GM19324 (cell line): Measurements from ENCODE around the gene SCAPER.
"Not testable (repeated sequence)": the region's sequence is repeated elsewhere in the genome, so short reads cannot be mapped to it uniquely, and the experiment has no call there.

ENCODE experiments used
- ATAC-seq: cut with Tn5 transposase; IDR thresholded peaks from one replicate; pipeline ENCODE4 v1.9.1; 2021; ENCODE audit warnings: mild to moderate bottlenecking, moderate library complexity; ENCODE audit not compliant: unreplicated experiment, low FRiP score

SCAPER gene

DNA sequence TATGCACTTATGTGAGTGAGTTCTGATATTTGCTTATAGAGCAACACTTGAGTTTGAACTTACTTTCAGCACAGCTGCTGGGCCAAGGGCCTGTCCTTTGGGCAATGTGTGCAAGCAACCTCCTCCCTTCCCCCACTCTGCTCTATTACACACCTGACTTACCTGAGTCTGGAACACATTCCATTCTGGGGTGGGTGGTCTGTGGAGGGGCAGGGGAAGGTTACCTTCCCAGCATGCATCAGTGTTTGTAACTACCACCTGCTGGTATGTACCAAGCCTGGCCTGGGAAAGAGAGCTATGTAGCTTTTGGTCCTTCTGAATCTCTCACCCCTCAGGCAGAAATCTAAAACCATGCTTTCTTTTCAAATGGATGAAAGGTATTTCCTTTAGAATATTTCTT is 465.6 kb downstream of the SCAPER start:
- ATAC-seq: no peak

DNA sequence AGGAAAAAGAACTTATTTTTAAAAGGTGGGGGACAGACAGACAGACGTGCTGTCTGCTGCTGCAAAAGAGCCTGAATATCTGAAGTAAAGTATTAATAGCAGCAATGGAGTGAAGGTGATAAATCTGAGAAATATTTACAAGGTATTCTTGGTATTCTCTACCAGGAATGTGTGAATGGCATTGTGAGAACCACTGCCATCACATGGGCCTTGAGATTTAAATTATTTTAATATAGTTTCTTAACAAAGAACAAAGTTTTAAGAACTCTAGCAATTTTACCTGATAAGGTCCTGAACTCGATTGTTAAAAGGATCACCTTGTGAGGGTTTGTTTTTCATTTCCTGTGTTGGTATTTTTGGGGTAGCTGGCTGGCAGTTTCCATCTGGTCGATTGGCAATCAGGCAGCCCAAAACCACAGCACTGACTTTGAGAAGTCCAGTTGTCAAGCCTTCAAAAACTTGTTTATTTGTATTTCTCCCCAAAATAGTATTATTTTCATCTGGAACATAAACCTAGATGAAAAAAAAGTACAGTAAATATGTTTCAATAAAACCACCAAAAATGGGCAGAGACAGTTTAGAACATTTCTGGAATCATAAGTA is 471.2 kb downstream of the SCAPER start:
- ATAC-seq: no peak

- not testable (repeated sequence) for ATAC-seq
Observed at GRCh38 chr15:76433036-76433435, 472.1 kb downstream of the SCAPER start.

DNA sequence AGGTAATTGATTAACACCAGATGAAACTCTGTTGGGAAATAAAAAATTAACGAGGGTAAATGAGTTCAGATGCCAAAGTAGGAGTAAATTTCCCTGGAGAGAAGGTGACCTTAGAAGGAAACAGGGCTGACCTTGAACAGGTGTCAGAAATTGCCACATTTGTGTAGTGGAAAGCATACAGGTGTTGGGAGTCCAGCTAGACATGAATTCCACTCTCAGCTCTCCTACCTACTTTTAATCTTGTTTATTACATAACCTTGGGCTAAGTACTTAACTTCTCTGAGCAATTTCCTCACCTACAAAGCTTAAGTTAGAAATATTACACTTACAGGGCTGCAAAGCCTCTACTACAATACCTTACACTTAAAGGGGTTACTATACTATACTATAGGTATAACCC is 472.5 kb downstream of the SCAPER start:
- ATAC-seq: no peak

DNA sequence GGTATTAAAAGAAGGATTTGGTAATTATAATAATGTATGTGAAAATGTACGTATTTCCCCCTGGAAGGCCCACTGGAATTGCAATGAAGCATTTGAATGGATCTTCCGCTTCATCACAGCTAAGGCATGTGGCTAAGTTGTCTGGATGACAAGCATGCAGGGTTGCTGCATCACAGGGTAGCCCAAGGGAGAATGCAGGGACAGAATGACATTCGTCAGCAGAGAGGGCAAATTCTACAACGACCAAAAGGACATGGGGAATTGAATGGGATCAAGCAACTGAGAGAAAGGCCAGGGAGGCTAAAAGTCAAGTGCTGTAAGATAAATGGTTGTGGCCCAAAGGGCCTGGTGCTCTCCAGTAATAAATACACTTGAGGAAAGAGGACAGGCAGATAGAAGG is 473.2 kb downstream of the SCAPER start:
- no peak for ATAC-seq

- ATAC-seq: not testable (repeated sequence)
Observed at GRCh38 chr15:76430711-76431110, 474.4 kb downstream of the SCAPER start.

DNA sequence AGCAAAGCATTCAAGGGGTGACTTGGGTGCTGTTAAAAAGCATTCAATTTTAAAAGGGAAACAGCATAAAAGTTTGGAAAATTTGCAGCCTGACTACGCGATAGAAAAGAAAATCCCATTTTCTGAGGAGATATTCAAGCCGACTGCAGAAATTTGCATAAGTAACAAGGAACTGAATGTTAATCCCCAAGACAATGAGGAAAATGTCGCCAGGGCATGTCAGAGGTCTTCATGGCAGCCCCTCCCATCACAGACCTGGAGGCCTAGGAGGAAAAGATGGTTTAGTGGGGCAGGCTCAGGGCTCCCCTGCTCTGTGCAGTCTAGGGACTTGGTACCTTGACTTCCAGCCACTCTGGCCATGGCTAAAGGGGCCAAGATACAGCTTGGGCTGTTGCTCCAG is 475.5 kb downstream of the SCAPER start:
- ATAC-seq: no peak

DNA sequence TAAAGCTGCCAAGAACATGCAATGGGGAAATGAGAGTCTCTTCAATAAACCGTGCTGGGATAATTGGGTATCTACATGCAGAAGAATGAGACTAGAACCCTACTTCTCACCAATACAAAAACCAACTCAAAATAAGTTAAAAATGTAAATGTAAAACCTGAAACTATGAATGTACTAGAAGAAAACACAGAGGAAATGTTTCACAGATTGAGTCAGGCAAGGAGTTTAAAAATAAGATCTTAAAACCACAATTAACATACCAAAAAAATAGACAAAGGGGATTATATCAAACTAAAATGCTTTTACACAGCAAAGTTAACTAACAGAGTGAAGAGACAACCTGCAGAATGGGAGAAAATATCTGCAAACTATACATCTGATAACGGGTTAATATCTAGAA is 478.2 kb downstream of the SCAPER start:
- no peak for ATAC-seq

- ATAC-seq: no peak
Observed at GRCh38 chr15:76418352-76419140, 486.6 kb downstream of the SCAPER start.

GRCh38 chr15:76401285-76401684 is 503.9 kb downstream of the SCAPER start:
- ATAC-seq: no peak

GRCh38 chr15:76398317-76399104 is 506.6 kb downstream of the SCAPER start:
- ATAC-seq: no peak

DNA sequence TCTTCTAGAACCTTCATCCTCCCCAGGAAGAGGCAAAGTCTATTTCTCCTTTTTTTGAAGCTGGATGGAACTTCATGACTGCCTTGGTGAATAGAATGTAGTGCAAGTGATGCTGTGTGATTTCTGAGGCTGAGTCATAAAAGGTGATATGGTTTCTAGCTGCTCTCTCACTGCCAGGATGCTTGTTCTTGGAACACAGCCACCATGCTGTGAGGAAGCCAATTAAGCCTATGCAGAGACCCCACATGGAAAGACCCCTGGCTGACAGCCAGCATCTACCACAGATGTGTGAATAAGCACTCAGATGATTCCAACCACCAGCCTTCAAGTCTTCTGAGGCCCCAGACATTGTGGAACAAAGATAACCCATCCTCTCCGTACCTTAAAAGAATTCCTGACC is 511.5 kb downstream of the SCAPER start:
- no peak for ATAC-seq

DNA sequence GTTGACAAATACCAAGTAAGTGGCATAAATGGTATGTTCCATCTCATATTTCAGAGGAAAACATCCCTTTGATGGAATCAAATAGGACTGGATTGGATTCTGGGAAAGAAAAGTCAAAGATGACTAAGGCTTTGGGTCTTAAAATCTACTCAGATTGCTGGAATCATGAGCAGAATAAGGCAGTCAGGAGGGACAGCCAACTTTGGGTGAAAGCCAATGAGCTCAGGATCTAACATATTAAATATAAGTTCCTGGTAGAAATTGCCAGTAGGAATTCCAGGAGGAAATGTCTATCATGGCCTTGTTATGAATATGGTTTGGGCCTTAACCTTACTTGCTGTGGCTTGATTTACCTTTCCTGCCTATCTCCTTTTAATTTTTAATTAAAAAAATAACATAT is 513.3 kb downstream of the SCAPER start:
- ATAC-seq: no peak

DNA sequence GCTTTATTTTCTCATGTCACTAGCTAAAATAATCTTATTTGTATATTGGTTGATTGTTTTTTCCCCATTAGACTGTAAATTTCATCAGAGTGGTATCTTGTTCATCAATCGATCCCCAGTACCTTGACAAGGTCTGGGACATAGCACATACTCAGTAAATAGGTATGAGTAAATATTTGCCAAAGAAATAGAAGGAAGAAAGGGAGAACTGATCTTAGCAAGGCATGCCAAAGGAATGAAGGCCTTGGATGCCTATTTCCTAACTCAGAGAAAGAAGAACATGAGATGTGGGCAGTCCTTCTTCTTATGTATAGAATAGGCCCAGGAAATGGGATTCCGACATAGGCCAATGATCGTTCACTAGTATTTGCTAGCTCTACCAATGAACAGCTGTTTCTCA is 513.8 kb downstream of the SCAPER start:
- no peak for ATAC-seq

- ATAC-seq: no peak
Observed at GRCh38 chr15:76390571-76390970, 514.6 kb downstream of the SCAPER start.

- ATAC-seq: no peak
Observed at GRCh38 chr15:76386926-76387325, 518.2 kb downstream of the SCAPER start.

DNA sequence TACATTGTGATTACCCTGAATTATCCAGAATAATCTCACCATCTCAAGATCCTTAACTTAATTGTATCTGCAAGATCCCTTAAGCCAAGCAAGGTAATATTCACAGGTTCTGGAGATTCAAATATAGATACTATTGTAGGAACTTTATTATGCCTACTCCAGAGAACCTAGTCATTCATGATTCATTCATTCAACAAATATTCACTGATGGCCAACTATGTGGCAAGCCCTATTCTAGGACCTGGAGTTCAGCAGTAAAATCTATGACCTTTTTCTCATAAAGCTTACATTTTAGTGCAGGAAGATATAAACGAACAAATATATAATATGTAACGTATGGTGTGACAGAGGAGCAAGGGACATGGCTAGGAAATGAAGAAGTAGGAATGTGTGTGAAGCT is 519.0 kb downstream of the SCAPER start:
- ATAC-seq: no peak

DNA sequence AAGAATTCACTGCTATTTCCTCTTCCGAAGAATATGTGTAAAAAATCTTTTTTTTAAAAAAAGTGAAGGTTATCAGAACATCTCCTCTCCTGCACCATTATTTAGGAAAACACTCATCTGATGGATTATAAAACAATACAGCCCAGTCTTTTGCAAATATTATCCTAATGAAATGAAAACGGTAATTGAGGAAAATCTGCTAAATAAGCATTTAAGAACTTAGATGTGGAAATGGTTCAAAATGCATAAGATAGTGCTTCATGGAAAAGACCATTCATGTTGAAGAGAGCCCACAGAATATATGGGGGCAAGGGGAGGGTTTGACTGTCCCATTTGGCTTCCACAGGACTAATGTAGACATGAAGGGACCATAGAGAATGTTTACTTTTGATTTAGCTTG is 520.7 kb downstream of the SCAPER start:
- no peak for ATAC-seq

DNA sequence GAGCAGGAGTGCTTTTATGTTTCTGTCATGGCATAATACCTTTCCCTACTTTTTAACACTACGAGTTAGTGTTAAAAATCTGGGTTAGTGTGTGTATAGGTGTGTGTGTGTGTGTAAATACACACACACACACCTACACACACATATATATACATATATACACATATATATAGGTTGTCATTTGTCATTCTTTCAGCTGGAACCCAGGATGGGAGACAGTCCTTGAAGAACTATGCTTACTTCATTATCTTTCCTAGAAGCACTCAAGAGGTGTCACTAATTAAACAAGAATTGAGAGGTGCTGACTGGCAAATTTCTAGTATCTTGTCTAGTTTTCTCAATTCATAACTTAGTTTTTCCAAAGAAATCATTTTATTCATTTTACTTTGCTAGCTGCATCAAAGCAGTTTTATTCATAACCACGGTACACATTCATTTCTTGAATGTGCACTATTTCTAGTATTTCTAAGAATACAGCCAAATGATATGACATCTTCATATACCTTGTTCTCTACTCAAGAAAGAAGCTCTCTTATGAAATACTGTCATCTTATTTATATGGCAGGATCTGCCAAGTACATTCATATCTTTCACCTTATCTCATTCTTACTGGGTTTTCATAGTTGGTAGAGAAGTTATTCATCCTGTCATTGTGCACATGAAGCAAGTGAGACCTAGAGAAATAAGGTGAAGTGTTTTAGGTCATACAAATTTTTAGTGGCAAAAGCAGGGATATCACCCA is 522.0 kb downstream of the SCAPER start:
- no peak for ATAC-seq

- ATAC-seq: no peak
Observed at GRCh38 chr15:76381366-76381765, 523.8 kb downstream of the SCAPER start.

GRCh38 chr15:76380249-76380648 is 524.9 kb downstream of the SCAPER start:
- ATAC-seq: no peak
